Stimulated activated effector memory CD8-positive, alpha-beta T cell treated with anti-CD3 and anti-CD28 coated beads, Interleukin-12 subunit alpha, Interleukin-12 subunit beta, amount 100 ng/mL, for 72 hours (primary cell): Measurements from ENCODE around the gene S100A16.
A peak's percentile ranks its signal among the peaks of the same experiment; 100 is the strongest.

Experiments used
- ATAC-seq: fragments of 150-1000 bp; cut with Tn5 transposase; 2 replicates; pipeline ENCODE4 v1.10.0; 2021
- DNase-seq, 2 donors: peaks; one replicate each; pipeline ENCODE4 v3.0.0; 2021 to 2022; ENCODE audit warnings: low spot score in 2 of 2
- H3K27ac Mint-ChIP-seq: one replicate; pipeline ENCODE4 v1.8.0; 2022; ENCODE audit warnings: mild to moderate bottlenecking, mixed read lengths
- H3K36me3 Mint-ChIP-seq: one replicate; pipeline ENCODE4 v1.8.0; 2022; ENCODE audit warnings: mild to moderate bottlenecking, mixed read lengths
- H3K4me1 Mint-ChIP-seq: one replicate; pipeline ENCODE4 v1.8.0; 2022; ENCODE audit warnings: mixed read lengths
- H3K4me3 Mint-ChIP-seq: one replicate; pipeline ENCODE4 v1.8.0; 2022; ENCODE audit warnings: mild to moderate bottlenecking, mixed read lengths
- H3K9me3 Mint-ChIP-seq: one replicate; pipeline ENCODE4 v1.8.0; 2022; ENCODE audit warnings: mixed read lengths

Gene S100A16, protein sequence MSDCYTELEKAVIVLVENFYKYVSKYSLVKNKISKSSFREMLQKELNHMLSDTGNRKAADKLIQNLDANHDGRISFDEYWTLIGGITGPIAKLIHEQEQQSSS

DNA sequence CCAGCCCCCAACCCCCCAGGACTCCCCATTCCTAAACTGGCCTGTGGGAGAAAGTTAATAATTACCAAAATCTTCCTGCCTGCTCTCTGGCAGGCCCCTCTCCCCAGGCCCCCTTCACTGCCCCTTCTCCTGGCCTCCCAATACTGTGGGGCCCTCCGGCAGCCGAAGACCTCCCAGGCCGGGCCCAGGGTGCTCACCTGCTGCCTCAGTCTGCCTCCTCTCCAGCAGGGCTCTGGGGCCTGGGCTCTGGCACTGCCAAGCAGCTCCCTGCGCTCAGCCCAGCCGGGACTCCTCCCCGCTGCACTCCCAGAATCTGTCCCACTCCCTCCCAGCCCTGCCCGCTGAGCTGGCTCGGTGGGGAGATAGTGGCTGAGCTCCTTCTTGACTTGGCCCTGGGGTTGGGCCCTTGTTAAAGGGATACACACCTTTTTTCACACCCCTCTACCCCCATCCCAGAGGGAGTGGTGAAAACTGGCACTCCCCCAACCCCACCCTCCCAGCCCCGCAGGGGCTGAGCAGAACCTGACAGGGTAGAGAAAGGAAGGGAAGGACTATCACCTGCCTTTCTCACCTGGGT is at the start of gene S100A16:
Gene S100A16 (minus strand): TSS at position 383 of the 577 bp plus-strand sequence. CDS start 4,986 bp downstream, outside the sequence.
- no peak within 1 kb of the TSS for H3K4me3 Mint-ChIP-seq
- H3K36me3 Mint-ChIP-seq: no peaks in the 10 kb centered on the region
- no peak for ATAC-seq
- no peaks in the 10 kb centered on the region for H3K9me3 Mint-ChIP-seq
- no peak for DNase-seq
- peak within 1 kb of the TSS; percentile 68 for H3K27ac Mint-ChIP-seq
- peaks cover 5% of the 10 kb centered on the region for H3K4me1 Mint-ChIP-seq

DNA sequence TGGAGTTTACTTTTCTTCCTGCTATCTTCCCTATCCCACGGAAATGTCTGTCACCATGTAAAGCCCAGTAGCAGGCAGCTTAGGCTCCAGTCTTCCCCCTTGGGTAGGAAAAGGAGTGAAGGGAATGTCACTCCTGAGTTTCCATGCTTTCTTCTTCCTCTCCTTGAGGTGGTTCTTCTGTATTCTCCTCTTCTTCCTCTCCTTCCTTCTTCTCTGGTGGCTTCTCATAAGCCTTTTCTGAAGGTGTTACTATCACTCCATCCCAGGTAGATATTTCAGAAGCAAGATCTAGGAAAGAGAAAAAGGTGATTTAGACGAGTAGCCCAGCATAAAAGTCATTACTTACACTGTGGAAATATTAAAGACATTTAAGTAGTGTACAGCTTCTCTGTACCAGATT is 49.3 kb upstream of the S100A16 start:
- Mint-ChIP-seq H3K4me3 (no peak overlapping the region), H3K4me1 (peaks cover 23% of the 10 kb centered on the region), H3K9me3 (no peaks in the 10 kb centered on the region), H3K36me3 (no peaks in the 10 kb centered on the region), H3K27ac (peak overlapping the region; percentile 33)
- ATAC-seq (no peak), DNase-seq (no peak)

DNA sequence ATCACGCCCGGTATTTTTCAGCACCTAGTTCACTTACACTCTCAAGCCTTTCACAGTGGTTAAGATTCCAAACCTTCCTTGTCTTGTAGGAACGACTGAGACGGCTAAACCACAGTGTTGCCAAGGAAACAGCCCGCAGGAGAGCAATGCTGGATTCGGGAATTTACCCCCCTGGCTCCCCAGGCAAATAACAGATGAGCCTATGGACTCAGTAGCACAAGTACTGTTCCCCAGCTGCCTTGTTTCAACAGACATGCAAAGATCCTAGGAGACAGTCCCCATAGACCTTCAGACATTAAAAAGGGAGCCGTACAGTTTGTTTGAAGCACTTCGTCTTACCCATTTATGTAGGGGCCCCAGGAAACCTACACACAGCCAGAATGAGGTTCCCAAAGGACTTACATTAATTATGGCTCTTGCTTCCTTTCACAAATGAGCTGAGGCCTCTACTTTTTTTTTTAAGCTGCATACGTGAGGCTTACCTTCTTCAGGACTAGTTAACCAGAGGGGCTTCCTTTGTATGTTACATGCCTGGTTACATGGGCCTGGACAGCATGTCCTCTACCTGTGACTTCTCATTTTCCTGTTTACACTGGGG is 48.3 kb upstream of the S100A16 start:
- no peak for ATAC-seq
- DNase-seq: no peak
- H3K4me1 Mint-ChIP-seq: peaks cover 23% of the 10 kb centered on the region
- H3K36me3 Mint-ChIP-seq: no peaks in the 10 kb centered on the region
- no peak overlapping the region for H3K4me3 Mint-ChIP-seq
- H3K9me3 Mint-ChIP-seq: no peaks in the 10 kb centered on the region
- H3K27ac Mint-ChIP-seq: peak overlapping the region; percentile 30

DNA sequence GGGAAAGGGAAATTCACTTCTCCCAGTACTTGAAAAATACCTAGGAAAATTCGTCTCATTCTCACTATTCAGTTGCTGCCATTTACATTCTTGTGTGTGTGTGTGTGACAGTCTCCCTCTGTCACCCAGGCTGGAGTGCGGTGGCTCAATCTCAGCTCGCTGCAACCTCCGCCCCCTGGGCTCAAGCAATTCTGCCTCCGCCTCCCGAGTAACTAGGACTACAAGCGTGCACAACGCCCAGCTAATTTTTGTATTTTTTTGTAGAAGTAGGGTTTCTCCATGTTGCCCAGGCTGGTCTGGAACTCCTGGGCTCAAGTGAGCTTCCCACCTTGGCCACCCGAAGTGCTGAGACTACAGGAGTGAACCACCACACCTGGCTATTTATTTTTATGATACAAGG is 46.7 kb upstream of the S100A16 start:
- H3K27ac Mint-ChIP-seq: peak overlapping the region; percentile 93
- ATAC-seq (no peak), DNase-seq (no peak)
- peak overlapping the region; percentile 89 for H3K4me3 Mint-ChIP-seq
- peaks cover 23% of the 10 kb centered on the region for H3K4me1 Mint-ChIP-seq
- H3K36me3 Mint-ChIP-seq: no peaks in the 10 kb centered on the region
- no peaks in the 10 kb centered on the region for H3K9me3 Mint-ChIP-seq

DNA sequence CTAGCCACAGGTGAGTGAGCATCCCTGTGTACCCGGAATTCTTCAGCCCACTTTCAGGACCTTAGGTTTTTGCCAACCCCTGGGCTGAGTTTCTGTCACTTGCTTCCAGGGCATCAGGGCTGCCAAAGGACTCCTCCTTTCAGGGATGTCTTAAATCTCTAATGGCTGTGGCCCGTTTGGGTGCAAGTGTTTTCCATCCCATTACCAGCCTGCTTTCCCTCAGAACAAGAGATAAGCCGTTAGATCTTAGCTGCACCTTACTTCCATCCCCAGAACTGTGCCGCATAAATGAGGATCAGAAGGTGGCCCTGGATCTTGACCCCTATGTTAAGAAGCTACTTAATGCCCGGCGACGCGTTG is 46.2 kb upstream of the S100A16 start:
- no peaks in the 10 kb centered on the region for H3K36me3 Mint-ChIP-seq

DNA sequence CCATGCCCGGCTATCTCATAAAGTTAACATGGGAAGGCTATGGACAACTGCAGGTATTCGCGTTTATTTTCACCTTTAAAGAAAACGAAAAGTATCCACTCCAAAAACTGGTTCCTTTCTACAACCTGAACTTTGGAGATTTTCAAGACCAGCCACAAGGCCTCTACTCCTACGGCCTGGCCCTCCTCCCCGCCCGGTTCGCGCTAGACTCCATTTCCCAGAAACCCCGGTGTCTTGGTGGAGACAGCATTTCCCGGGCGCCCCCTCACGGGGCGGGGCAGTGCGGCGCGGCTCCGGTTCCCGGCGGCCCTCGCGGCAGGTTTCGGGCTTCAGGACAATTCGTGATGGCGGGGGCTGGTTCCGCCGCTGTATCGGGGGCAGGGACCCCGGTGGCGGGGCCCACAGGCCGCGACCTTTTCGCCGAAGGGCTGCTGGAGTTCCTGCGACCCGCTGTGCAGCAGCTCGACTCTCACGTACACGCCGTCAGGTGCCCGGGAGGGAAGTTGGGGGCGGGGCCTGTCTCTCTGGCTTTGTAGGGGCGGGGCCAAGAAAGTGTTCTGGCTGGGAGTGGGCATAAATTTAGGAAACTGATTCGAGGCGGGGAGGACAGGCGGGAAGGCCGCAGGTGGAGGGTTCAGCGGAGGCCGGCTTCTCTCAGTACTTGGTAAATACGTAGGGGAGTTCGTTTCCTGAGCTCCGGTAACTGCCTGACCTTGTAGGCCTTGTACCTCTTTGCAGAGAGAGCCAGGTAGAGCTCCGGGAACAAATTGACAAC is 45.6 kb upstream of the S100A16 start, which contains the start of gene SNAPIN:
Gene SNAPIN (plus strand): TSS at position 304 of the 775 bp plus-strand sequence. CDS start 41 bp downstream, at position 345.
- H3K27ac Mint-ChIP-seq: peak within 1 kb of the TSS; percentile 93
- H3K4me1 Mint-ChIP-seq: peaks cover 23% of the 10 kb centered on the region
- DNase-seq (peak; percentile 84 to 96), ATAC-seq (peak; percentile 98)
- H3K9me3 Mint-ChIP-seq: no peaks in the 10 kb centered on the region
- H3K4me3 Mint-ChIP-seq: peak within 1 kb of the TSS; percentile 89
- H3K36me3 Mint-ChIP-seq: no peaks in the 10 kb centered on the region

More for the DNA sequence above, 46.2 kb upstream of the S100A16 start:
- peak overlapping the region; percentile 93 for H3K27ac Mint-ChIP-seq
- H3K4me1 Mint-ChIP-seq: peaks cover 23% of the 10 kb centered on the region
- DNase-seq (no peak), ATAC-seq (no peak)
- H3K9me3 Mint-ChIP-seq: no peaks in the 10 kb centered on the region
- H3K4me3 Mint-ChIP-seq: peak overlapping the region; percentile 89

DNA sequence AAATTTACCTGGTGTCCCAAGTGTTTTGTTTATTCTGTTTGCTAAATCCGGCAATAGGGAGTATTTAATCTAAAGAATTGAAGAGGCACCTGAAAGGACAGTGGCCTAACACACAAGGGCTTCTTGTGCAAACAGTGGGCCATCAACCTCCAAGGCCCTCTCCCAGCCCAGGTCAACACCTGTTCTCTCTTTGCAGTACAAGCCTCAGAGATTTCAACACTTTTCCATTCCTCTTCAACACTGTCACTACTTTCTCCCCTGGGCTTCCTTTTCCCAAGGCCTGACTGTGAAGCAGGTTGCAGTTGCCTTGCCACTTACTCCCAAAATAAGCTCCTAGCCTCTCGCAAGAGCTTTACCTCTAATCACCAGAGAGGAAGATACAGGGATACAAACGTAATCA is 42.4 kb upstream of the S100A16 start:
- peaks cover 3% of the 10 kb centered on the region for H3K36me3 Mint-ChIP-seq
- H3K9me3 Mint-ChIP-seq: no peaks in the 10 kb centered on the region
- no peak for DNase-seq
- H3K4me1 Mint-ChIP-seq: peaks cover 17% of the 10 kb centered on the region
- no peak for ATAC-seq
- no peak overlapping the region for H3K27ac Mint-ChIP-seq
- no peak overlapping the region for H3K4me3 Mint-ChIP-seq

DNA sequence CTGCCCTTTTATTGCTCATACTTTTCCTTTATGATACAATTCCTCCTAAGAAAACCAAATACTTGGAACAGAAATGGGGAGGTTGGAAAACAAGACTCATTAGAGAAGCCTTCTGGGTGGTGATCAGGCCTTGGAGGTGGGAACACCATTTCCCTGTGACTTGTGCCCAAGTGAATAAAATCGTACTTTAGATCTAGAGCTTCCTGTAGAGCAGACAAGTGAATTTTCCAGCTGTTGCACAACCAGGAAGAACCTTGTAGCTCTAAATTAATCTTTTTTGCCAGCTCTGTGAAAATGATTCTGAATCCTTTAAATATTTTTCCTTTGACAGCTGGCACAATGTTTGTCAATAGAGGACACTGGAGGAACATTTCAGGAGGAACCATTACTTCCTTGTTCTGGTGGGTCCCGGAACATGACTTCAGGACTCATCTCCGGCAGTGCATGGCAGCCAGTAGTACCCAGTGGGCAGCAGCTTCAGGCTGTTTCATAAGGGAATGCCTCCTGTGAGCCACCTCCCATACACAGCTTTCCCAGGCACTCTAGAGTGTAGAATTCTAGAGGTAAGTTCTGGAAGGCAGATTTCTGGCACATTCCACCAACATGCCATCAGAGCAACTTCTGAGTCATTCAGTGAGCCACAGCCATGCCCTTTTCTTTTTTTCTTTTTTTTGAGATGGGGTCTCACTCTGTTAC is 40.0 kb upstream of the S100A16 start:
- ATAC-seq: no peak
- H3K4me1 Mint-ChIP-seq: peaks cover 13% of the 10 kb centered on the region

DNA sequence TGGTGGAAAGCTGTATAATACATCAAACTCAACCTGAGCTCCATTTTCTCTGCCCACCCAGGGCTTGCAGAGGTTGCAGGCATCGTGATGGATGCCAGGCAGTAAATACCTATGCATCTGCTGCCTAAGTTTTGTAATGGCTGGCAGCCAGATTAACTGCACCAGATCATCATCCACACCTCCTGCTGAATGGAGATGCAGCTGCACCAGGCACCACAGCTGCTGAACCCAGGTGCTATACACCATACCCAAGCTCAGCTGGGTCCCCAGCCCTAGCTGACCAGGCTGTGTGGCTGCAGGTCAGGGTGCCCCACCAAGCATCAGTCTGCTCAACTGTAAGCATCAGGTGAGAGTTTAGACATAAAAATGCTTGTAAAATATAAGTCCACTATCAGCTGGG is 38.8 kb upstream of the S100A16 start:
- ATAC-seq (no peak), DNase-seq (no peak)
- H3K9me3 Mint-ChIP-seq: no peaks in the 10 kb centered on the region
- peaks cover 22% of the 10 kb centered on the region for H3K4me1 Mint-ChIP-seq
- H3K27ac Mint-ChIP-seq: no peak overlapping the region
- H3K36me3 Mint-ChIP-seq: peaks cover 26% of the 10 kb centered on the region
- H3K4me3 Mint-ChIP-seq: no peak overlapping the region

More for the DNA sequence above, 40.0 kb upstream of the S100A16 start:
- Mint-ChIP-seq H3K36me3 (peaks cover 19% of the 10 kb centered on the region), H3K4me3 (no peak overlapping the region), H3K9me3 (no peaks in the 10 kb centered on the region), H3K27ac (no peak overlapping the region)
- no peak for DNase-seq

DNA sequence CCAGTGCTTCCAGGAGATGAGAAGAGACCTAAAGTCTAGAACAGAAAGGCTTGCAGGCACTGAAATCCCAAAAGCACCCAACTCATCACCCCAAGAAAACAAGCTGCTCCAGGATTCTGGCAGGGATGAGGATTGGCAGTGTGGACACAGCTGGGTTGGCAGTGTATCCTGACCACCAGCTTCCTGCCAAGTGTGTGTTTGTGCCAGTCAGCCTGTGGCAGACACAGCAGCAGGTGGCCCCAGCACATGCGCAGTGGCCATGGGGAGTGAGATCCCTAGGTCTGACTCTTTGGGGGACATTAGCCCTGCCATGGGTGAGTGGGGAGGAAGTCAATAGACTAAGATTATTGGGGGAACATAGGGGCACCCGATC is 36.9 kb upstream of the S100A16 start:
- peaks cover 34% of the 10 kb centered on the region for H3K4me1 Mint-ChIP-seq

DNA sequence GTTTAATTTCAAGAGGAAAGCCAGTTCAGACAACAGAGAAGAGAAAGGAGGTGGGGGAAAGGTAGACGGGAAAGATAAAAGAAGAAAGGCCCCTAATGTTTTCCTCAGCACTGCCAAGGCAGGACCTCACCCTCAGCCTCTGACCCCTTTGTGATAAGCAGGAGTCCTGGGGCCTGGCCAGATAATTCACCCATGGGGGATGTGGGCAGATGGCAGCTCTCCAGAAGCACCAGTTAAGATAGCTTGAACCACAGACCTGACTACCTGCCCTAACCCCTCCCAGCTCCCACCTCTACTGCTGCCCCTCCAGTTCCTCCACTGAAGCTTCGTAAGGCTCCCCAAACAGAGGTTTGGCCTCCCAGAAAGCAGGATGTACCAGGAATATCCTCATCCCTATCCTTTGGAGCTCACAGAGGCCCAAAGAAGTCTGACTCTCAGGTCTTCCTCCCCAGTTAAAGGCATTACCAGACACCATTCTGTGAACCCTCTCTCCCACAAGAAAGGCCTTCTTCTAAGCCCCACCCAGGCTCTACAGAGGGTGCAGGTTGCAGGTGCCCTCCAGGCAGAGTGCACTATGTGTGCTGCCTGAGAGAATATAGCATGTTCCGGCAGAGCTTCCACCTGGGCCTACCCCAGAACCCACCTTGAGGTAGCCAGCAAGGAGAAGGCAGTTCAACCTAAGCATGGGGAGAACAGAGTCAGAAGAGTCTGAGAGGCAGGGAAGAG is 36.4 kb upstream of the S100A16 start:
- Mint-ChIP-seq H3K27ac (peak overlapping the region; percentile 87), H3K36me3 (peaks cover 51% of the 10 kb centered on the region), H3K9me3 (no peaks in the 10 kb centered on the region), H3K4me3 (no peak overlapping the region), H3K4me1 (peaks cover 34% of the 10 kb centered on the region)
- no peak for DNase-seq
- ATAC-seq: no peak

More for the DNA sequence above, 36.9 kb upstream of the S100A16 start:
- Mint-ChIP-seq H3K9me3 (no peaks in the 10 kb centered on the region), H3K27ac (peak overlapping the region; percentile 87), H3K36me3 (peaks cover 46% of the 10 kb centered on the region), H3K4me3 (no peak overlapping the region)
- DNase-seq (no peak), ATAC-seq (no peak)

DNA sequence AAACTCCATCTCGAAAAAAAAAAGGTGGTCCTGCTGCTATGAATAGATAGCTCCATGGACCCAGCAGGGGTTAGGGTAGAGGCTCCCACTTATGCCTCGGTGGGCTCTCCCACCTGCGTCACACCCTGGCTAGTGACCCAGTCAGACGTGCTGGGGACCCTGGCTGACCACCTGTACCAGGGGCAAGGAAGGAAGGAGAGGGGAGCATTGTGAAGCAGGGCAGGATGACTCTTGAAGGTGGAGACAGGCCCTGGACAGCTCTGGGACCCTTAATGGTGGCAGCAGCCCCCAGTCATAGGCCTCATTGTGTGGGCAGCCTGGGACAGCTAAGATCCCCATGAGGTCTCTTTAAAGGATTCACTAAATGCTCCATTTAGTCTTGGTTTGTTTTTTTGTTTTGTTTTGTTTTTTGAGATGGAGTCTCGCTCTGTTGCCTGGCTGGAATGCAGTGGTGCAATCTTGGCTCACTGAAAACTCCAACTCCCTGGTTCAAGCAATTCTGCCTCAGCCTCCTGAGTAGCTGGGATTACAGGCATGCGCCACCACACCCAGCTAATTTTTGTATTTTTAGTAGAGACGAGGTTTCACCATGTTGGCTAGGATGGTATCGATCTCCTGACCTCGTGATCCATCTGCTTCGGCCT is 35.2 kb upstream of the S100A16 start:
- H3K4me1 Mint-ChIP-seq: peaks cover 44% of the 10 kb centered on the region
- no peak for ATAC-seq

DNA sequence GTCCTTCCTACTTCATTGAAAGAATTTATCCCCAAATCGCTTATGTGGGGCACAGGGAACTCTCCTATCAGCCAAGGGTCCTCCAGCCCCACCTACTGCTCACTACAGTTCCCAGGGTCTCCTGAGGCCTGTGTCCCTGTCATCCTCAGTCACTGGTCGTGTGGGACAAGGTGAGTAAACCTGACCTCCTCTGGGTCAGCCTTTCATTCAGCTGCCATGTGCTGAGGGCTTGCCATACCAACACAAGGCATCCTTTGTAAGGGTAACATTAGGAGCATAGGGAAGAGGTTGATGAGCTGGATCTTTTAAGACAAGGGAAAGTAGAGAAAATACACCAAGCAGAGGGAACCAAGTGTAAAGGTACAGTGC is 34.4 kb upstream of the S100A16 start:
- H3K4me3 Mint-ChIP-seq: no peak overlapping the region
- H3K9me3 Mint-ChIP-seq: no peaks in the 10 kb centered on the region
- peak overlapping the region; percentile 87 for H3K27ac Mint-ChIP-seq
- DNase-seq (no peak), ATAC-seq (no peak)
- peaks cover 49% of the 10 kb centered on the region for H3K4me1 Mint-ChIP-seq
- peaks cover 71% of the 10 kb centered on the region for H3K36me3 Mint-ChIP-seq

More for the DNA sequence above, 35.2 kb upstream of the S100A16 start:
- DNase-seq: no peak
- H3K4me3 Mint-ChIP-seq: no peak overlapping the region
- no peaks in the 10 kb centered on the region for H3K9me3 Mint-ChIP-seq
- H3K36me3 Mint-ChIP-seq: peaks cover 63% of the 10 kb centered on the region
- peak overlapping the region; percentile 87 for H3K27ac Mint-ChIP-seq

DNA sequence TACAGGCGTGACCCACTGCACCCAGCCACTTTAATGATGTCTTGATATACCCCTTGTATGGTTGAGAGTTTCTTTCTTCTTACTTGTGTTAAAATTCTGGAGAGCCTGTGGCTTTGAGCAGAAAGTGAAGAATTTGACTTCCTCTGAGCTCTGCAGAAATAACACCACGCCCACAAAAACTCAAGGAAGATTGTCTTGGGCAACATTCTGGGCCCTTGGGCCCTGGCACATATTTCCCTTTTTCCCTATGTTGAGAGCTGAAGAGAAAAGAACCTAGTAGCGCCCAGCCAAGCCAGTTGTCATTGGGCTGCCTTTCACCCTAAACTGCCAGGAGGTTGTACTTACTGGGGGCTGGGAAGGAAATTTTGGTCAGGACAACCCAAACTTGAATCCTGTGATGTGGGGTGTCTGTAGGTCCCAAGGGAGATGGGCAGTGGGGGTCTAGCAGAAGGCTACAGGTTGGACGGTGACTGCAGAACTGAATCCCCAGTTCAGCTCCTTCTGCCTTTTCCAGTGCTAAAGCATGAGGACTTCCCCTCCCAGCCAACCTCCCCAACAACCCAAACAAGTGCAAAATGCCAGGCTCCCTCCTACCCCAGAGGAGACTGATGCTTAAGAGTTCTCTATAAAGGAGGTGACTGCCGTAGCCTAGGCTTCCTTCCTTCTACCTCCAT is 33.9 kb upstream of the S100A16 start:
- Mint-ChIP-seq H3K4me3 (no peak overlapping the region), H3K4me1 (peaks cover 54% of the 10 kb centered on the region), H3K27ac (peak overlapping the region; percentile 87), H3K9me3 (no peaks in the 10 kb centered on the region), H3K36me3 (peaks cover 76% of the 10 kb centered on the region)
- DNase-seq: no peak
- ATAC-seq: no peak
